Activated CD4-positive, alpha-beta T cell treated with anti-CD3 and anti-CD28 coated beads for 1 hour (primary cell): ENCODE data around the gene CUEDC1.
"Not testable (repeated sequence)": the region's sequence is repeated elsewhere in the genome, so short reads cannot be mapped to it uniquely, and the experiment has no call there.

Experiments
- DNase-seq: peaks from one replicate; pipeline ENCODE4 v3.0.0-alpha.2; 2020

The CUEDC1 gene

DNA sequence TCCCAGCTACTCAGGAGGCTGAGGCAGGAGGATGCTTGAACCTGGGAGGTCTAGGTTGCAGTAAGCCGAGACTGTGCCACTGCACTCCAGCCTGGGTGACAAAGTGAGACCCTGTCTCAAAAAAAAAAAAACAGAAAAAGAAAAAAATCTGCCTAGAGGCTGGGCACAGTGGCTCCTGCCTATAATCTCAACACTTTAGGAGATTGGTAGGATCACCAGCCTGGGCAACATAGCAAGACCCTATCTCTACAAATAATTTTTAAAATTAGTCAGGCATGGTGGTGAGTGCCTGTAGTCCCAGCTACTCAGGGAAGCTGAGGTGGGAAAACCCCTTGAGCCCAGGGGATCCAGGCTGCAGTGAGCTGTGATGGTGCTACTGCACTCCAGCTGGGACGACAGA lies 17.7 kb downstream of the CUEDC1 start:
- no peak for DNase-seq

DNA sequence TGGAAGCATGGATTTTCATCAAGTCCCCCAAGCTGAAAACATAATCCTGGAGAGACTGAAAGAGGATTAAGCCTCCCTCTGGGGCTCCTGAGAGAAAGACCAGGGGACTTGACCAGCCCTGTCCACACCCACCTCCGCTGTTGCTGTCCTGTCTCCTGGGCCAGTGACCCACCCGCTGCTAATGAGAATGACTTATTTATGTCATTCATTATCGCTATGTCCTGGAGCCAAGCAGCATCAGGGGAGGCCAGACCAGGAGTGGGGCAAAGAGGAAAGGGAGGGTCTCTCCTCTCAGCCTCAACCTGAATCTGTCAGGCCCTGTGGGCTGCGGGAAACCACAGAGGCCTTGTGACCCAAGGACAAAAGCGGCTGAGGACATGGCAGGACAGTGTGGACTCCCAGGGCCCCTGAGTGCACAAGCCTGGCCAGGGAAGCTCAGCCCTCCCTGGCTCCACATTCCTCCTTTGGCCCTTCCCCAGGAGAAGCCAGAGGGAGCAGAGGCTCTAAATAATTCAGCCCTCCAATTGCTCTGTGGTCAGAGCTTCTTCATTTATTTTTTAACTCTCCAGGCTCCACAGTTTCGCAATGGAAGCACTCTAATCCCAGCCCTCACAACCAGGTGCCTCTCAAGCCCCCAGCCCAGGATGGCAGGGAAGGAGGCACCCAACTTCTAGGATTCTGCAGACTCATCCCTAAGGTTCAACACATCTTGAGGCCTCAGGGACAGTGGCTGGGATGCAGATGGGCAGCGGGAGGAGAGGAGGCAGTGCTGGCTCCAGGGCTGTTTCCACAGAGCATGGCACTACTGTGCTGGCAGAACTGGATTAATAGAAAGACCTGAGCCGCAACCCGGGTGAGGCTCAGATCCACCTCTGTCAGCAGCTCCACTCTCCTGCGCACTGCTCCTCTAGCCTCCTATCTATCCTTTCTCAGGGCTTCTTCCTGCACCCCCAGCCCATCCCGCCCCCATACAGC lies 19.1 kb downstream of the CUEDC1 start:
- DNase-seq: no peak

GRCh38 chr17:57931488-57932137 lies 23.6 kb downstream of the CUEDC1 start:
- no peak for DNase-seq

DNA sequence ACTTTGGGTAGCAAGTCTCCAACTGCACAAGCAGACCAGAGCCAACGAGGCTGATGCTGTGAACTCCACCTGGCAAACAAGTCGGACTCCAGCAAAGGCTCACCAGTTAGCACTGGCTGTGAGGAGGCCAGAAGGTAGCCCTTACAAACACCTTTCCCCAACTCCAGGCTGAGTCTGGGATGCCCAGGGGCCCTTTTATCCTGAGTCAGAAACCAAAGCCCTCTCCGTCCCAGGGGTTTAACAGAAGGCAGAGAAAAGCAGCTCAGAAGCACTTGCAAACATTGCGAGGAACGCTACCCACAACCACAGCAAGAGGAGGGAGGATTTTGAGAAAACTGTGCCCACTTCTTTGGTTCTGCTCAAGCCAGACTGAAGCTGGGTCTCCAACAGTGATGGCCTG lies 25.0 kb downstream of the CUEDC1 start:
- no peak for DNase-seq

DNA sequence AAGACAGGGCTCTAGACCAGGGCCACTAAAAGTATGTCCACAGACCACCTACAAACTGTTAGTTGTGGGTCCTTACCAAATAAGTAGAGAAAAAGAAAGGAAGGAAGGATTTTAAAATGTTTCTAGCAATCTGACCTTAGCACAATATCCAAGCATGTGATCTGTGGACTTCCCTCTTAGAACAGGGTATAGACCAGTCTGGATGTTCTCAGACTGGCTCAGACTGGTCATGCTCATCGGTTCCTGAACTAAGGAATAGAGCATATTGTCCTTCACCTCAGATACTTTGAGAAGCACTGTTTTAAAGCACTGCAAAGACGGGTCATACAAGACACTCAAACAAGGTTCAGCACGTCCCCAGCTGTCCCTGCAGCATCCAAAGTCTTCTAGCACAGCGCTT lies 25.8 kb downstream of the CUEDC1 start:
- no peak for DNase-seq

DNA sequence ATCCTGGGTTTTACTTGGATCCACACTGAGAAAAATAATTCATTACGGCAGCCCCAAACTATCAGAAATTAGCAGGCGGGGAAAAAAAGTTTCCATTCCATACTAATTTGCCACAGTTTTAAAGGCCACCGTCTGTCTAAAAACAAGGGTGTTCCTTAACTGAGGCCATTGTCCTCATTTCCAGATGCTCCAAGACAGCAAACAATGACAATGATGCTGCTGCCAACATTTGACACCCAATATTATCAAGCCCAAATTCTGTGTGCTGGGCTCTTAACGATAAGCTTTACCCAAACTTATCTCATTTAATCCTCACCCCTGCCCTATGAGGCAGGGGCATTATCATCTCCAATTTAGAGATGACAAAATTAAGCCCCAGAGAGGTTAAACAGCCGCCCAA lies 26.3 kb downstream of the CUEDC1 start:
- no peak for DNase-seq

- no peak for DNase-seq
Measured at GRCh38 chr17:57927048-57927723, 28.0 kb downstream of the CUEDC1 start.

GRCh38 chr17:57926723-57927047 lies 28.5 kb downstream of the CUEDC1 start:
- DNase-seq: no peak

DNA sequence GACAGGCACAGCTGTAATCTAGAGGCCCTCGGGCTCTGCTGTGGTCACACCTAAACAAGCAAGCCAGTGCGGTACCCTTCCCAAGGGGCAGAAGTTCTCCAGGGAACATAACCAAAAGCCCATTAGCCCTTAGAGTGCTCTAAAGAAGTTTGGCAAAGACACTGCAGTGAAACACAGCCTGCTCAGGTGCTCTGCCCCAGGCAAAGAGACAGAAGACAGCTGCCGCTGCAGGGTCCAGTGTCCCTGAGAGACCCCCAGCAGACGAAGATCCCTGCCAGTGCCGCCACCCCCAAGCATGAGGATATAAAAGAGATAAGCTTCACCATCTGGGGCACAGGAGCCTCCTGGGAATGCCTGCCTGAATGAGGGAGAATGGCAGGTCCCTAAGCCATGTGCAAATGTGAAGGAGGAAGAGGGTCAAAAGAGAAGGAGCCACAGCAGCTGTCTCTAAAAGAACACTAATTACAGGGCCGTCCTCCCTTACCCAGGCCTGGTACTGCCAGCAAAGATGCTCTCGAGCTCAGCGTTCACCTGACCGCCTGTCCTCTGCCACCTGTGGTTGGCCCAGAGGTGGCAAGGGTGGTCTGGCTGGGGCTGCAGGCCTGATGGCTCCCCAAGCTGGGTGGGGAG lies 29.7 kb downstream of the CUEDC1 start:
- no peak for DNase-seq

- no peak for DNase-seq
Measured at GRCh38 chr17:57924677-57925076, 30.5 kb downstream of the CUEDC1 start.

DNA sequence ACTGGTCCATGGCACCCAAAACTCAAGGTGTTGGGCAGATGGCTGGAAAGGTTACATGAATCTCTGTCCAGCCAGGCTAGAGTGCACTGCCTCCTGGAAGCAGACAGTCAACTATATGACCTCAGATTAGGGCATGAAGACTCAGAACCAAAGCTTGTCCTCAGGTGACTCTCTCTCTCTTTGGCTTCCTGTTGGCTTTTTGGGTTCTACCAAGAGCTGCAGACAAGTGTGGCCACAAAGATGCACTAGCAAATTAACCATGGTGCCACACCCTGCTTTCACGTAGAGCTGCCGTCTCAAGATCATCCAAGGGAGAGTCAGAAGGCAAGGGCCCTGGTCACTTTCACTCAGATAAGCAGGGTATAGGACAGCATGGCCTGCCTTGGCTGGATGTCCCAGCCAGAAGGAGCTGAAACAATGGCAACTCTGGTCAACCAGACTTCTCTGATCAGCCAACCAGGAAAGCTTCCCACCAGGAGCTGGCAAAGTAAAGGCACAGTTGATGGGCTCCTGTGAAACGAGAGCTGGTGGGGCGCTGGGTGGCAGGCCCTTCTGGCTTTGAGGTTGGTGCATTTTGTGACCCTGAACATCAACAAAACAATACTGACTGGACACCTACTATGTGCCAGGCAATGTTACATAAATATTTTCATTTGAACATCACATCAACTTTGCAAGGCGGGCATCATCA lies 31.9 kb downstream of the CUEDC1 start:
- DNase-seq: no peak

DNA sequence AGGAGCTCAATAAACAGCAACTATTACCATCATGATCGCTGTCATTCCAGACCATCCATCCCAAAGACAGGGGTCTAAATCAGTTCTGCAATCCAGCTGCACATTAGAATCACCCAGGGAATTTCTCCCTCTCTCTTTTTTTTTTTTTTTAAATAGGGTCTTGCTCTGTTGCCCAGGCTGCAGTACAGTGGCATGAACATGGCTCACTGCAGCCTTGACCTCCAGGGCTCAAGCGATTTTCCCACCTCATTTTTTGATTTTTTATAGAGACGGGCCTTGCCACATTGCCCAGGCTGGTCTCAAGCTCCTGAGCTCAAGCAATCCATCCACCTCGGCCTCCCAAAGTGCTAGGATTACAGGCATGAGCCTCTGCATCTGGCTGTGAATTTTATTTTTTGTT lies 32.5 kb downstream of the CUEDC1 start:
- DNase-seq: not testable (repeated sequence)

GRCh38 chr17:57920916-57921703 lies 34.1 kb downstream of the CUEDC1 start:
- DNase-seq: no peak

- no peak for DNase-seq
Measured at GRCh38 chr17:57919918-57920317, 35.3 kb downstream of the CUEDC1 start.

DNA sequence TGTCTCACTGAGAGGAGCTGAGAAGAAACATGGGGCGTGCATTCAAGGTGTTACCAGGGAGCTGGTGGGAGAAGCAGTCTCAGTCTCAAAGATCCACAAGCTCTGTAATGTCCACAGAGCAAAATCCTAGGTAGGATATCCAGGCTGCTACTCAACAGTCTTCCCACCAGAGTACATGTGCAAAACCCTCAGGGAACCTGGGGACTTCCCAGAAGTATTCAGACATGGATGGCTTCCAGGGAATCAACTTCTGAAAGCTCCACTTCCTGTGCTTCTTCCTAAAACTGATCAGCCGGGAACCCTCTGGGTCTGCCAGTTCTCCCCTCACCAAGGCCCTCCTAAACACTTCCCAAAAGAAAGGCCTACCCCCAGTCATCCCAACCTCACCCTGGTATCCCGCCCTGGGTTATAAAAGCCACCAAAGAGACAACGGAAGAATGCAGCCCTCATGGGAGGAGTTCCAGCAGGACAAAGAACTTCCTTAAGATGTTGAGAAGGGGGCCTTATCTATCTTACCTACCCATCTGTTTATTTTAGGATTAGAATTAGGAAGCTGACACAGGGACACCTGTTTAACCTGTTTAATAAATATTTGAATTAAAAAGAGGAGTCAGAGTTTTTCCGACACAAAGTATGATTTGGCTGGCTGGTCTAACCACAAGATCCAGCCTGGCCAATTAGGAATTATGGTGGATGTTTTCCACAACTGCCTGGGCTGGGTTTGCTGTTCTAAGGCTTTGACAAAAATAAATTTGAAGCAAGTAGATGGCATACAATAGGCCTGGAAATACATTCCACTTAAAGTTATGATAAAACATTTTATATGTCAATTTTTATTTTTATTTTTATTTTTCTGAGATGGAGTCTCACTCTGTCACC lies 37.0 kb downstream of the CUEDC1 start:
- DNase-seq: no peak

DNA sequence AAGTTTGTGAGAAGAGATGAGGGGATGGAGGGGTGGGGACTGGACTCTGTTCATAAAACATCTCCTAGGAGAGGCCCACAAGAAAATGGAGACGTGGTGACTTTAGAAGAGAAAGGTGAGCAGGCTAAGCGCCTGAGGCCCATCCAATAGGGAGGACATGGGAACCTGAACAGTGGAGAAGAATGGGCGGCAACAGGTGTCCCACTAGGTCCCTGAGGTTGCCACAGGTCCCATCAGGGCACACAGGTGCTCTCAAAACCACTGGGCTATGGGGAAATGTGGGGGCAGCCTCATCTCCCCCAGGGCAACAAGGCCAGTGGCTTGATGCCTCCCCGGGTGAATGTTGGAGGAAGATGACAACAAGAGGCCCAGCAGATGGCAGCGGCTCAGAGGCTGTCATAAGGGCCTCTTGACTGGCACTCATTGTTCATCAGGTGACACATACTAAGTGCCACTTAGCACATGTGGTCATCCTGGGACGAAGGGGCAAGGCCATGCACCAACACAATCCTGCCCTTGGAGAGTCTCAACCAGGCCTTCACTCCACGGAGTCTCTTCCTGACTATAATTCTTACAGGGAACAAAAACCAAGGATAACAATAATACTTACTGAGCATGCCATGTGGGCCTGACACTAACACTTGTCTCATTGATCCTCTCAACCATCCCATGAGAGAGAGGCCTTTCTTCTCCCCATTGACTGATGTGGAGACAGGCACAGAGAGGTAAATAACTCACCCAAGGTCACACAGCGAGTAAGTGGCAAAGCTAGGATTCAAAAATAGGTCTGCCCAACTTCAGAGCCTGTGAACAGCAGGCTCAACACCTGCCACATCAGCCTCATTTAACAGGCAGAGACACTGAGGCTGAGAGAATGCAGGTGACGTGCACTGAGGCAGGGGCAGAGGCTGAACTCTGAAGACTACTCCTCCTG lies 38.0 kb downstream of the CUEDC1 start:
- DNase-seq: no peak

- DNase-seq: no peak
Measured at GRCh38 chr17:57915985-57916757, 39.0 kb downstream of the CUEDC1 start.

DNA sequence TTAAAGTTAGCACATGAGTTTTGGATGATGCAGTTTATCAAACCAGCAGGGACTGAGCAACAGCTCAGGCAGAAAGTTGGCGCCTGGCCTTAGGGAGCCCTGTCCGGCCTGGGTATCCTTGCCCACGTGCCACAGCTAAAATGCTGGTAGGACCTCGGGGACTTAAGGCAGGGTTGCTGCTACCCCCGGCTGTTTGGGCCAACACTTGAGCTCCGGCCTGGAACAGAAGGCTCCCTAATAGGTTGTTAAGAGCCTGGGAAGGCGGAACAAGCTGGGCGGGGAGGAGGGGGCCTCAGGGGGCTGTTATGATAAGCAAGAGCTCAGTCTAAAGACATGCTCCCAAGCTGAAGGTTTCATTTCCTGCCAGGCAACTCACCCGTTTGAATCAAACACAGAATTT lies 39.7 kb downstream of the CUEDC1 start:
- no peak for DNase-seq
